ENCODE results near the gene PPP1R13B.

Gene PPP1R13B

DNA sequence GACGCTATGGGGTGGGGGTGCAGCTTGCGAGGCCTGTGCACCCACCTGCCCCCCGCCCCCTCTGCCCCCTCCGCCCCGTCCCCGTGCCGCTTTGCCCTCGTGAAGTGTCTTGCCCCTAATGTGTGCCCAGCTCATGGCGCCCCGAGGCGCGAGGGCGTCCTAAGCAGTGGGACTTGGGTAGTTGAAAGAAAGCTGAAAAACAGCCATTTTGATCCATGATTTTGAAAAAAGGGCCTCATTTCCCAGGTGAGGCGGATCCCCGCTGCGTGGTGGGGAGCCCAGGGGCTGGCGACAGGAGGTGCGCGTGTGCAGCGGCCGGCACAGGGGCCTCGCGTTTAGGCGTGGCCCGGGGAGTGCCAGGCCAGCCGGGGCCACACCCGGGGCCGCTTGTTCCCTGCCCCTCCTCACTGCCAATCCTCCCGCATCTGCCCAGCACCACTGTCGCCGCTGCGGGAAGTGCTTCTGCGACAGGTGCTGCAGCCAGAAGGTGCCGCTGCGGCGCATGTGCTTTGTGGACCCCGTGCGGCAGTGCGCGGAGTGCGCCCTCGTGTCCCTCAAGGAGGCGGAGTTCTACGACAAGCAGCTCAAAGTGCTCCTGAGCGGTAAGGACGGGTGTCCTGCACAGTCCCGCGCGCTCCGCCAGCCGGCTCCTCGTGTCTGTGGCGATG, 119.9 kb downstream of the PPP1R13B start:
- DNase-seq: no peak

DNA sequence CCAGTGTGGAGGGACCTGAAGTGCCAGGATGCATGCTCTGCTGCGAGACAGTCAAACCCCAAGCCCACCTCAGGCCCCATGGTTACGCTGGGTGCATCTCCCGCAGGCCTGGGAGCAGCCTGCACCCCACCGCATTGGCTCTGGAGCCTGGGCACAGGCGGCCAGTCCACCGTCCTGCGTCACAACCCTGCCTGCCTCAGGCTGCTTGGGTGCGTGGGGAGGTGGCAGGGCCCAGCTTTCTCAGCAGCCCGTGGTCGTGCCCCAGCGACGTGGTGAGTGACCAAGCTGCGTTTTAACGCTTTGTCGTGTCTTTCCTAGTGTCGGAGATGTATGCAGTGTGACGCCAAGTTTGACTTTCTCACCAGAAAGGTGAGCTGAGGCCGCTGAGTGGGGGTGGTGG, 120.9 kb downstream of the PPP1R13B start:
- DNase-seq: no peak

DNA sequence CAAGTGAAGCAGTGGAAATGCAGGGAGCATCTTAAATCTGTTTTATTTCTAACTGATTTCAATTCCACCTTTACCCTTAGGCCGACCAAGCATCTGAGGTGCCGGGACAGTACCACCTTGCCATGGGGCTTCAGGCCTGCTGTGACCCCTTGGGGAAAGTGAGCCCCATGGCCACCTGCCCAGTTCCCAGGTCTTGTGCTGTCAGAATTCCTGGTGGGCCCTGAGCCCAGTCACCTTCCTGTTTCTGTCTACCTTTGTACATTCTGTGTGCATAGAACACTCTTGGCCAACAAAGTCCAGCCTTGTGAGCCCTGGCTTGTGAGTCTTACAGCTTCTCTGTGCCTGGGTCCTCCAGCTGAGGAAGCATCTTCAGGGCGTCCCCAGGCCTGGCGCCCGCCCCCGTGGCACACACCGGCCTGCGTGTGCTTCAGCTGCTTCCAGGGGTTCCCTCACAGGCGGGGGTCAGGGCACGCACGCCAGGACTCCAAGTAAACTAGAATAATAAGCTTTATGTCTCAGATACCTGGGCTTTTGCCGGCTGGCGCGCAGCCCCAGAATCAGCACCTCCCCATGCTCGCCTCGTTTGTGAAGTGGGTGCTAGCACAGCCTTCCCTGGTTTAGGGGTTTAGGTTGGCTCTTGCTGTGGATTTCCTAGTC, 121.5 kb downstream of the PPP1R13B start:
- DNase-seq: no peak

DNA sequence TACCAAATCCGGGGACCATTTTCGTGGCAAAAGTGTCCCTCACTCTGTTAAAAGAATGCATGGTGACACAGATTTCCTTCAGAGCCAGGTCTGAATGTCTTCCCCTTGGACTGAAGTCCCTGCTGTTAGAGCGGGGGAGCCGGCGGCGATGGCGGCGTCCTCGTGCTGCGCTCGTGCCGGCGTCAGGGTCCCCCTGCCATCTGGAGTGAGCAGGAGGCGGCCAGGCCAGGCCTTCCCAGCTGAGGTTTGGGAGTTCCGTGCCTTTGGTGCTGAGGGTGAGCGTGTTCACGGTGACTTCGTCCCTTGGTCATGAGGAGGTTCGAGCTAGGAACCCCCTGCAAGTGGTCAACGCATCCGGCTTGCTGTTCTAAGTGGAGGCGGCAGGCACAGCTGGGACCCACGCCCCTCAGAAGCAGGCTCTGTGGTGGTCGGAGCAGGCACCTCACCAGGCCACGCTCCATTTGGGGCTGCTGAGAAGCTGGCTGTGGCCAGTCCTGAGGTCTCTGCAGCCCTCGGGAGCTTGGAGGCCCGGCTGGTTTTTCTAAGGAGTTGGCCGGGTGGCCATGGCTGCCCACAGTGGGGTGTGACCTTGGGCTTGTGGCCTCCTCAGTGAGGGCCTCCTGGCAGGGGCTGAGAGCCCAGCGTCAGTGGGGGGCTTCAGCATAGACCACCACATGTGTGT, 122.2 kb downstream of the PPP1R13B start:
- no peak for DNase-seq

DNA sequence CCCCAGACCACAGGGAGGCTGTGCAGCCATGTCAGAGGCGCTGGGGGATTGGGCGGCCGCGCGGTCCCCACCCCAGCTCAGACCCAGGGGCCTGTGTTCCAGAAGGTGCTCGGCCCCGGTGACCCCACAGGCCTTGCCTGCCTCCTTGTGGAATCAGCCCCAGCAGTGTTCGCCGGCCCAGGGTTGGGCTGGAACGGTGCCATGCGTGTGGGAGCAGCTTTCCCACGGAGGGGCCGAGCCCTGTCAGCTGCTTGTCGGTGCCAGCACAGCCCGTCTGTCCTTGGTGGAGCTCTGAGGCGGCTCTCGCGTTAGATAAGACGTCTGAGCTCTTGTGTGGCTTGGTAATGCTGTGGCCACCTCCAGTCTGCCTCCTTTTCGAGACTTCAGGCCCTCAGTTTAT, 123.3 kb downstream of the PPP1R13B start:
- no peak for DNase-seq

DNA sequence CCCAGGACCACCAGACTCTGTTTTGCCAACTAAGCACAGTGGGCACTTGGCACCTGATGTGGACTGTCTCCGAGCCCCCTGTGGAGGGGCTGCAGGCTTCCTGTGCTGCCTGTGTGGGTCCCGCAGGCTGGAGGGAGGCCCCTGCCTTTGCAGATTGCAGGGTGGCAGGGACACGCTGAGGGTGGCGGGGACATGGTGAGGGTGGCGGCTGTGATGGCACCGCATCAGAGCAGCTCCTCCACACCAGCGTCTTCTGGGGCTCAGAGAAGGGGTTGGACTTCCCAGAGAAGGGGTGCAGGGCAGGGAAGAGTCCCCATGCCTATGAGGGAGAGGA, 123.7 kb downstream of the PPP1R13B start:
- no peak for DNase-seq

DNA sequence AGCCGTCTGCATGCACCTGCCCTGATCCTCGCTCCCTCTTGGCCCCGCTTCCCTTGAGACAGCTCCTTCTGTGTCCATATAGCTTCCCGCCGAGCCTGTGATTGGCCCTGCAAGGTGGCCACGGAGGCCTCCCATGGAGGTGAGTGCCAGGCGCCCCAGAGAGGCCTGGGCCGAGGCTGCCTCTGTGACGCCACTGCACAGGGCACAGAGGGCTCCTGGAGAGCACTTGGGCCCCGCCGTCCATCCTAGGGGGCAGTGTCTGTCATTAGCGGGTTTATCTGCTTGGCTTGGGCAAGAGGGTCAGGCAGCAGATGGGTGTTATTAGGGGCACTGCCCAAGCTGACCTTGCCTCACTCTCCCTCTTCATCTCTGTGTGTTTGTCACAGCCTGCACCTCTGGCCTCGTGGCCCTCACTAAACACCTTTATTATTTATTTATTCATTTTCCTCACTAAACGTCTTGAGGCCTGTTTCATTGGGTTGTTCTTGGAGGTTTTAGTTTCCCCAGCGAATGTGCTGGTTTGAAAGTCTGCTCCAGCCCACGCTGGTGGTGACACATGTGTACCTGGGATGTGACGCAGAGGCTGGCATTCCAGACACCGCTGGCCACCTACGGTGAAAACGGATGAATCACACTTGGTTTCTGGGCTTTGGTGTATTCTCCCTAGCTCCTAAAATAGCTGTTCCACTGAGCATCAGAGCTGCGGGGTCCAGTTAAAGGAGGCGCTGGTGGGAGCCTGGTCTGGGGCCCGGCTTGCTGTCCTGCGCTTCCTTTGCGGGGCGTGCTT, 125.8 kb downstream of the PPP1R13B start:
- no peak for DNase-seq

DNA sequence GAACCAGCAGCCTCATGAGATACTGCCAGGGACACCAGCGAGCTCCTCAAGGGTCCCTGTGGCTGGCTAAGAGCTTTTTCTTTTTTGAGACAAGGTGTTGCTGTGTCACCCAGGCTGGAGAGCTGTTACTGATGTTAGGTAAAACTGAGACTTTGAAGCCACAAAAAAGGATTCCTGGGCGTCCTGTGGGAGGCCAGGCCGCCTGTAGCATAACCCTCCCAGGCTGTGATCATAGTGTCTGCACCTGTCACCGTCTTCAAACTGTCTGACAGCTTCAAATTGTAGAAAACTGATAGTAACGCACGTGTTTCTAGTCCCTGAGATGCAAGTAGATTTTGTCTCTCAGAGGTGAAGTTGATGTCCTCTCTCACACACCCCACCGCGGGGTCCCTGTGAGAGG, 127.6 kb downstream of the PPP1R13B start:
- no peak for DNase-seq

DNA sequence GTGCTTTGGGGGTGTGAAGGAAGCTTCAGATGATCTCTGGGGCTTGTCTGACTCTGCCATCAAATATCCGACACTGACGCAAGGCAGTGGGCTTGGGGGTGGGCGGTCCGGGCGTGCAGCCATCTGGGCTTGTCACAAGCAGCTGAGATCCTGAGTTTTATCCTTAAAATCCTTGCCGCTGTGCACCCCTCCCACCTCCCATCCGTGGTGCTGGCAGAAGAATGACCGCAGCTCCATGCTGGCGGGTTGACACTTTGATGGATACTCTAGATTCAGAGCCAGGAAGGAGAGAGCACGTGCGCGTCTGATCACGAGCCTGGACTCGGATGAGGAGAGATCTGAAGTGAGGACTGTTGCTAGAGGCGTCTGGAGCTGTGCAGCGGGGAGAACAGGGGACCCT, 128.8 kb downstream of the PPP1R13B start:
- no peak for DNase-seq

DNA sequence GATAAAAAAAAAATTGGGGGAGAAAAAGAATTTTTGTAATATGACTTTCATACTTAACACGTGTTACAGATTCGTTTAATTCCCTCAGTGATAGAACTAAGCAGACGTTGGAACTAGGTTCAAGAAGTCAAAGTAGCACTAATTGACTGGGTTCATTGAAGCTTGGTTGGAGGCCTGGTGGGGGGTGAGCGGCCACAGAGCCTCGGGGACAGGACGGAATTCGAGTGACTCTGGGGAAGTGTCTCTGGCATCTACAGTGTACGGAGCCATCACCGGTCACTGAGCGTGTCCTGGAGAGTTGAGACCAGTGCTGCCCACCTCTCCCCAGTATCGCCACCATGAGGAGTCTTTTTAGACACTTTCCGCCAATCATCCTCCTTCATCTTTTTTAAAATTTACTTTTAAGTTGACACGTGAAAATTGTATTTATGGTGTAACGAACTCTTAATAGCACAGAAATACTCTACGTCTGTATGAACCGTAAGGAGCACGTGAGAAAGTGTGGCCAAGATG, 130.4 kb downstream of the PPP1R13B start:
- DNase-seq: no peak

DNA sequence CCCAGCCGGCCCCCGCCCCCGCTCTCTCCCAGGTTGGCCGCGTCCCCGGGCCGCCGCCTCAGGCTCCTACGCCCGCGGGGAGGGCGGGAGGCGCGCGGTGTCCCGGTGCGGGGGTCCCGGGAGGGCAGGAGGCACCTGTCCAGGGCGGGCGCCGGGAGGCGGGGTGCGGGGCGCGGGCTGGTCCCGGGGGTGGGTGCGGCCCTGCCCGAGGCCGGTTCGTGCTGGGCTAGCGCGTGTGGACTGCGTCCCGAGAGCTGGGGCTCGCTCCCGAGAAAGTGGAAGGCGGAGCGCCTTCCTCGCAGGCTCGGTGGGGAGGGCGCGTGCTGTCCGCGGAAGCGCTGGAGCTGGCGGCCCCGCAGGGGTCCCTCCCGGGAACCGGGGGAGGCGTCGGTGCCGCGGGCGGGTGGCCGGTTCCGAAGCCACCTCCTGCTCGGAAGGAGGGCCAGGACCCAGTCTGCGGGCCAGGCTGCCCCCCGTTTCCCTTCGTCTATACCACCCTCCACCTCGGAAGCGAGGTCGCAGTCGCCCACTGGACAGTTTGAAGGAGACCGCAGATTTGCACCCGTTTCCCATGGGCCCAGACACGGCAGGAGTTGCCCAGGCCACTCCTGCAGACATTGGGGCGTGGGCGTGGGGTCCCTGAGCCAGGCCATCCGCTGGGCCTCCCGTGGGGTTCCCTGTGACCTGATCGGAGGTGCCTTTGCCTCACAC, 131.1 kb downstream of the PPP1R13B start:
- DNase-seq: no peak

DNA sequence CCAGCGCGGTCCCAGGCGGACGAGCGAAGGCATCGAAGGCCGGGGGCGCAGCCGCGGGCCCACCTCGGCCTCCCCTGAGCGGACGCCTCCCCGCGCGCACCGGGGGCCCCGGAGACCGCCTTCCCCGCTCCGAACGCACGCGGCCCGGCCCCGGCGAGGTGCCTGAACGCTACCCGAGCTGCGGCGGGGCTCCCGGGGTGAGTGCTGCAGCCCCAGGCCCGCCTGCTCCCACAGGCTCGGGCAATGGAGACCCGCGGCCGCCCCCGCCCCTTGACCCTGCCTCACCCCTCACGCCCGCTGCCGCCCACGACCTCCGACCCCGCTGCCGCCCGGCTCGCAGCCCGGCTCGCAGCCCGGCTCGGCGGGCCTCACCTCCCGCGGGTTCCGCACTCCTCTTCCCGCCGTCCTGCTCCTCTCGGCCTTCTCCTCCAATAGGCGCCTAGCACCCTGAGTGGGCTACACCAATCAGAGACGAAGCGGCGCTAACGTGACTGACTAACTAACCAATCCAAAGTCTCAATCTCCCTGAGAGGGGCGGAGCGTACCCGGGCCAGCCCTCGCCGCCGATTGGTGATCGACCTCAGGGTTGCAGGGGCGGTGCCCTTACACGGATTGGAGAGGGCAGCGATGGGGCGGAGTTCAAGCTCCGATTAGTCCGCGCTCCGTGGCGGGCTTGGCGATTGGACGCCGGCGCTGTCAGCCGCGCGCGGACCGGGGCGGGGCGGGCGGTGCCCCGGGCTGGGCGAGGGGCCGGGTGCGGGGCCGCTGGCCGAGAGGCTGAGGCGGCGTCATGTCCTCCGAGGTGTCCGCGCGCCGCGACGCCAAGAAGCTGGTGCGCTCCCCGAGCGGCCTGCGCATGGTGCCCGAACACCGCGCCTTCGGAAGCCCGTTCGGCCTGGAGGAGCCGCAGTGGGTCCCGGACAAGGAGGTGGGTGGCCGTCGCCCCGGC, 132.0 kb downstream of the PPP1R13B start, which contains the start of the genes XRCC3 and ZFYVE21:
Gene XRCC3 (minus strand): TSS at position 400 of the 949 bp plus-strand sequence. CDS start 4,364 bp downstream, outside the sequence.
Gene ZFYVE21 (plus strand): TSS at position 759 of the 949 bp plus-strand sequence. CDS start 32 bp downstream, at position 791.
- peak; percentile 99 for DNase-seq

DNA sequence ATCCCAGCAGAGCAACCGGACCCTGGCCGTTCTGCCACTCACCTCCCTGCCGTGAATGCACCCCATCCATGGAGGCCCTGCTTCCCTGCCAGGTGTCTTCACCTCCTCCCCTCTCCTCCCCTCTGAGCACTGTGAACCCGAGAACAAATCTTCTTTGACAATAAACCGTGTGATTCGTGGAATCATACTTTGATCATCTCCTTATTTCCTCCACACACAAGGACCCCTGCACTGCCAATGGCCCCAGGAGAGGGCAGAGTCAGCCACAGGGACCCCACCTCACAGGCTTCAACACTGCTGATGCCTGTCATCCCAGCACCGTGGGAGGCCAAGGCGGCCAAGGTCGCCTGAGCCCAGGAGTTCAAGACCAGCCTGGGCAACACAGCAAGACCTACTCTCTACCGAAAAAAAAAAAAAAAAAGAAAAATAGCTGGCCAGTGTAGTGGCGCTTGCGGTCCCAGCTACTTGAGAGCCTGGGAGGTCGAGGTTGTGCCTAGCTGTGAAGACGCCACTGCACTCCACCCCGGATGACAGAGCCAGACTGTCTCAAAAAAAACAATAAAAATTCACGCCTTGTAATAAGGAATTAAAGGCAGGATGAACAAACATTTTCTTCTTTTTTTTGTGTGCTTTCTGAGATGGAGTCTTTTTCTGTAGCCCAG, 133.2 kb downstream of the PPP1R13B start:
- DNase-seq: no peak

DNA sequence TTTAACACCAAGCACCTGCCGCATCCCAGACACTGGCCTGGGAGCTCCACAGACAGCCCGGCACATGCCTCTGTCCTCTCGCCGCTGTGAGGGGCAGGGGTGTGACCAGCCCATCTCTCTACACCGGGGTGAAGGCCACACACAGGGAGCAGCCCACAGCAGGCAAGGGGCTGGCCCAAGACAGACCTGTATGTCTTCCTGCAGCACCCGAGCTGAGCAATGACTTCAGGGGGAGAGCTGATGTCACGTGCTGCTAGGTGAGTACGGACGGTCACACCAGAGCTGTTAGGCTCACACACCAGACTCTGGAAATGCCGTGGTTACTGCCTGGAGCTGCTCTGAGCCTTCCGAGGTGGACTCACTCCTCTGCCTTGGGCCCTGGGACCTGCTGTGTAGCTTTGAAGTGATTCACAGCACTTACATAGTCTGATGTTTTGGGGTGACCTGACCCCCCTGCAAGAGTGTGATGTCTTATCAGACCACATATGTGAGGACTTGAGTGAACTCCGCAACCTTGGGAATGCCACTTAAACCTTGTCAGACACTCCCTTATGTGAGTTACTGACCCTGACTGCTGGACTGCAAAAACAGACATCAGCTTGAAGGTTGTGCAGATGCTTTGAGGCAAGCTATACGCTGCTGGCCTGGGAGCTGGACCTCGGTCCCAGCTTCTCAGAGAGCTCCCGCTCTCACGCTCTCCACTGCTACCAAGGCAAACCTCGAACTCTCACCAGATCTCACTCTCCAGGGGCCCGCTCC, 133.9 kb downstream of the PPP1R13B start:
- DNase-seq: no peak

DNA sequence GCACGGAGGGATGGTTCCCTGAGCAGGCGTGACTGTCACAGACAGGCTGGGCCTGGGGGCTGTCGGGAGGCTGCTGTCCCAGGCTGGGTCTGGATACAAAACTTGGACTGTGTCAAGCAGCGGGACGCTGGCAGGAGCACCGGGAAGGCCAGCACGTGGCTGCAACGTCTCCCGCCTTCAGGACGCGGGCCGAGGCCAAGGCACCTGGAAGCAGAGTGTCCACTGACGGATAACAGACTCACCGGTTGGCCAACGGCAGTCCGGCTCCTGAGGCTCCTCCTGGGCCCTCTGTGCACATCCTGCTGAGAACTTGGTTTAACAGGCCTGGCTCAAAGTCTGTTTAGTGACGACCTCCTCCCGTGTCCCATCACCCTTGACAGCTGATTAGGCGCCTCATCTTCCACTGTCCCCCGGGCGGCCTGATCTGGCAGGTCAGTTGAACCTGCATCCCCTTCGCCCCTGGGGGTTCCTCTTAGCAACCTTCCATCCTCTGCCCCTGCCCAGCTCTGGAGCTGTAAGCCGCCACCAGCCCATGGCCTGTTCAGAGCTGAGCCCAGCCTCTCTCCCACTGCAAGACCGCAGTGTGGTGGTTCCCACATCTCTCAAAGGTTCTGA, 134.6 kb downstream of the PPP1R13B start:
- DNase-seq: no peak

DNA sequence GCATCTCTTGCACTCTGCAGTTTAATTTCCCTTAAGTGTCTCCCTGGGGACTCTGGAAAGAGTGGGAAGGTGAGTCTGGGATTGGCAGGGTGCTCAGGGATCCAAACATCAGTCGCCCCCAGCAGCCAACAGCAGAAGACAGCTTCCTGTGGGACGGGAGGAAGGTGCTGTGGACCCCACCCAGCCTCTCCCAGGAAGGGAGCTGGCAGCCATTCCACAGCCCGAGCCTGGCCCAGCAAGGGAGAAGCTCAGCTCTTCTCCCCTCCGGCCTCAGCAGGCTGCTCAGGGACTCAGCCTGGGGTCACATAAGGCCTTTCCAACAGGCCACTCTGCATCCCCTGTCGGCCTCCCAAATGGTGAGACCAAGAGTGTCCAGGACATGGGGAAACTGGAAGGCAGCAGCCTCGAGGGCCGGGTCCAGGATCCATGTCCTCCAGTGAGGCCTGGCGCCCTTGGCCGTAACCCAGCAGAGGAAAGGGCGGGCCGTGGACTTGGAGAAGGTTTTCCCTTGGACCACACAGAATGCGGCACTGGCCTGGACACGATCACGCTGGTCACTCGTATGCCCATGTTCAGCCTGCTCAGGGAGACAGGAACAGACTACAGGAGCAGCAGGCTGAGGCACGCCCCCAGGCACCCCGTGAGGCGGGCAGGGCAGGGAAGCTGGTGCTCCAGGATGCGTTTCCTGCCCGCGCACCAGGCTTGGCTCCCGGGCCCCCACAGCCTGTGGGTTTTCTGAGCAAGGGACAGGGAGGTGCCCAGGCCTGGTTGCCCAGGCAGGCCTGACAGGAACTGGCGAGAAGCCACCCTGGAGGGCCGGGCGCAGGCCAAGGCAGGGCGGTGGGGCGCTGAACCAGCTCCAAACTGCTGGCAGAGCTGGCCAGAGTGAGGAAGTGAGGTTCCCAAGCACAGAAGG, 135.6 kb downstream of the PPP1R13B start:
- no peak for DNase-seq

DNA sequence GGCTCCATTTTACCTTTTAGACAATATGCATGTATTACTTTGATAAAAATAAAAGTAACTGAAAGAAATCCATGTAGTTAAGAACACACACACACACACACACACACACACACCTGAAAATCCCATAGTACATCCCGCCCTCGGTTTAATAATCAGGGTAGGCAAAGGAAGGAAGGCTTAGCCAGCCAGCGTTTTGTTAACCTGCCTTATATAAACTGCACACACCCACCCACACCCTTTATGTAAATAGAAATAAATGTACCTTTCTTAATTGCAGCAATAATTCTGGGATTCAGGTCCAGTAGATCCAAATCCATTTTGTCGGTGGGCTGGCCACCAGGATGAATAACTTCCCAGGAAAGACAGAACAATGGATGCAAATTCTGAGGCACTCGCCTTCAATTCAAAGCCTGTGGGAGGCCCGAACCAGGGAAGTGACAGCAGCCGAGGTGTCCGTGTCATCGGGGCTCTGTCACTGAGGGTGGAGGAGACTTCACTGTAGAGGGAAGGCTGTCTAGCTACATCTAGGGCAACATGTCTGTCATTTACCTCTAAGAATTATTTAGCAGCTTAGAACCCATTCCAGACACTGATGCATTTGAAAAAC, 136.5 kb downstream of the PPP1R13B start:
- no peak for DNase-seq

DNA sequence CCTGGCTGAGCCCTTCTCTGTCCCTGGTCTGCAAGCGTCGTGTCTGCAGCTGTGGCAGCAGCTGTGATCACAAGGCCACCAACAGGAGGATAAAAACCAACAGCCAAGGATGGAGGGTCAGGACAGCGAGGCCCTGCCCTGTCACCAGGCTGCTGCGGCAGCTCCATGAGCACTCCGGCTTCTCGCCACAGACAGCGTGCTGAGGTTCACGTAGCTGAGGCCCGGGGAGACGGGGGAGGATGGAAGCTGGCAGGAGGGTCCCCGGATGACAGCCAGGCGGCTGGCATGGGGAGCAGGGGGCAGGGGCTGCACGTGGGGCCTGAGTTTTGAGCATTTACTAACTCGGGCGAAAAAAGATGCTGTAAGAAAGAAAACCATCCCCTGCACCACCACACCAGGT, 137.6 kb downstream of the PPP1R13B start:
- DNase-seq: no peak
